Thoracic aorta endothelial cell (primary cell): ENCODE data around the gene ARPP19. TPM values are rescaled to one million over a fixed set of nuclear protein-coding genes. Genes with fewer than 3 reads are reported as not detected.

Experiments
- total RNA-seq: library from RNA; depleted of rRNA; stranded (reverse); fragments of >200 nt; gene quantifications from 2 replicates; pipeline ENCODE4 v1.2.3, GENCODE V29; 2012

ARPP19 gene
- total RNA-seq, result 256 and 300 TPM in 2 replicates

GRCh38 chr15:52568601-52569585 is at the start of gene ARPP19:
Gene ARPP19 (minus strand): TSS chr15:52569030. CDS start chr15:52568892, 138 bp downstream.

GRCh38 chr15:52528564-52529340 is 40.1 kb downstream of the ARPP19 start, which contains the start of gene MYO5A:
Gene MYO5A (minus strand): TSS chr15:52528880. CDS start chr15:52528806, 74 bp downstream.

Other genes with a start within 250 kb of the ARPP19 start
- 166 and 257 TPM in 2 replicates for gene MYO5A, start 40.1 kb downstream of the ARPP19 start, total RNA-seq
- 54.7 and 56.4 TPM in 2 replicates for gene ATOSA, start 110.4 kb upstream of the ARPP19 start, total RNA-seq
- gene ONECUT1, start 221.3 kb upstream of the ARPP19 start, total RNA-seq, result not detected in 2 replicates